Measurements from ENCODE around the gene GABARAP. TPM values are rescaled to one million over a fixed set of nuclear protein-coding genes. Genes with fewer than 3 reads are reported as not detected.
A peak's percentile ranks its signal among the peaks of the same experiment; 100 is the strongest.

Gene GABARAP
- polyA plus RNA-seq, 1 experiment: 984 TPM

GRCh38 chr17:7238420-7239090, 3.7 kb downstream of the GABARAP start:
- peak overlapping the region; percentile 70 for H3K27ac ChIP-seq (ENCODE audit: low read depth, low read length)
- POLR2A ChIA-PET: interaction anchor here (0.7 to 1.3 kb wide), 2 partner anchors 16 to 19 kb away, joined by 4 to 5 read pairs; partner anchors contain the start of genes ACADVL and DLG4

GRCh38 chr17:7237761-7238419, 4.4 kb downstream of the GABARAP start:
- peak overlapping the region; percentile 93 for H3K4me3 ChIP-seq (ENCODE audit: low read depth, low read length)
- peaks cover 3% of the 10 kb centered on the region; the same call in 1 of the 2 replicates for H3K9me3 ChIP-seq (ENCODE audit: control insufficient read depth, insufficient read depth, low read length)
- peak overlapping the region; percentile 57 for H3K27ac ChIP-seq (ENCODE audit: low read depth, low read length)
- TF ChIP-seq CTCF (IDR thresholded peaks at IDR 0.05; ENCODE audit: low read depth, low read length): no peak
- no peak for DNase-seq (ENCODE audit: low read depth, low spot score)
- CTCF ChIA-PET: no interaction called here
- H3K27me3 ChIP-seq (ENCODE audit: control insufficient read depth, insufficient read depth, low read length): no peaks in the 10 kb centered on the region
- POLR2A ChIA-PET: interaction anchor here (0.7 to 1.3 kb wide), 2 partner anchors 16 to 18 kb away, joined by 4 to 5 read pairs; partner anchors contain the start of genes ACADVL and DLG4

More at GRCh38 chr17:7238420-7239090, 3.7 kb downstream of the GABARAP start:
- H3K9me3 ChIP-seq (ENCODE audit: control insufficient read depth, insufficient read depth, low read length): peaks cover 3% of the 10 kb centered on the region; the same call in 1 of the 2 replicates
- CTCF ChIA-PET: no interaction called here
- peak overlapping the region; percentile 93 for H3K4me3 ChIP-seq (ENCODE audit: low read depth, low read length)
- DNase-seq (ENCODE audit: low read depth, low spot score): no peak
- TF ChIP-seq CTCF (IDR thresholded peaks at IDR 0.05; ENCODE audit: low read depth, low read length): no peak
- no peaks in the 10 kb centered on the region for H3K27me3 ChIP-seq (ENCODE audit: control insufficient read depth, insufficient read depth, low read length)

- ChIA-PET POLR2A (no interaction called here), CTCF (interaction anchor here (1.2 kb wide), 1 partner anchor 17 kb away, joined by 4 read pairs; no protein-coding TSS in a partner anchor)
- TF ChIP-seq CTCF (IDR thresholded peaks at IDR 0.05; ENCODE audit: low read depth, low read length): no peak
- Histone ChIP-seq H3K27me3 (ENCODE audit: control insufficient read depth, insufficient read depth, low read length) (no peaks in the 10 kb centered on the region), H3K4me3 (ENCODE audit: low read depth, low read length) (peak overlapping the region; percentile 93), H3K27ac (ENCODE audit: low read depth, low read length) (peak overlapping the region; percentile 57), H3K9me3 (ENCODE audit: control insufficient read depth, insufficient read depth, low read length) (peaks cover 3% of the 10 kb centered on the region; the same call in 1 of the 2 replicates)
- no peak for DNase-seq (ENCODE audit: low read depth, low spot score)
Measured at GRCh38 chr17:7237266-7237760, 4.9 kb downstream of the GABARAP start.

- Histone ChIP-seq H3K27ac (ENCODE audit: low read depth, low read length) (no peak overlapping the region), H3K4me3 (ENCODE audit: low read depth, low read length) (peak overlapping the region; percentile 93; the same call in 1 of the 2 replicates), H3K9me3 (ENCODE audit: control insufficient read depth, insufficient read depth, low read length) (no peaks in the 10 kb centered on the region; the same call in 1 of the 2 replicates), H3K27me3 (ENCODE audit: control insufficient read depth, insufficient read depth, low read length) (no peaks in the 10 kb centered on the region)
- no peak for TF ChIP-seq CTCF (IDR thresholded peaks at IDR 0.05; ENCODE audit: low read depth, low read length)
- POLR2A ChIA-PET: interaction anchor here (5.7 kb wide), 1 partner anchor 16 kb away, joined by 42 read pairs; the partner anchor contains the start of genes ACADVL and DLG4
- CTCF ChIA-PET: interaction anchor here (1.2 kb wide), 1 partner anchor 16 kb away, joined by 4 read pairs; no protein-coding TSS in a partner anchor
- no peak for DNase-seq (ENCODE audit: low read depth, low spot score)
Measured at GRCh38 chr17:7236808-7237207, 5.4 kb downstream of the GABARAP start.
